Stimulated activated CD8-positive, alpha-beta memory T cell treated with anti-CD3 and anti-CD28 coated beads, Interleukin-4, amount 100 ng/mL, for 24 hours (primary cell): ENCODE measurements around the gene ABAT.
A peak's percentile ranks its signal among the peaks of the same experiment; 100 is the strongest.
"Not testable (repeated sequence)": the region's sequence is repeated elsewhere in the genome, so short reads cannot be mapped to it uniquely, and the experiment has no call there.

ENCODE experiments used
- DNase-seq: peaks from one replicate; pipeline ENCODE4 v3.0.0-alpha.2; 2020; ENCODE audit warnings: low read depth

ABAT gene

DNA sequence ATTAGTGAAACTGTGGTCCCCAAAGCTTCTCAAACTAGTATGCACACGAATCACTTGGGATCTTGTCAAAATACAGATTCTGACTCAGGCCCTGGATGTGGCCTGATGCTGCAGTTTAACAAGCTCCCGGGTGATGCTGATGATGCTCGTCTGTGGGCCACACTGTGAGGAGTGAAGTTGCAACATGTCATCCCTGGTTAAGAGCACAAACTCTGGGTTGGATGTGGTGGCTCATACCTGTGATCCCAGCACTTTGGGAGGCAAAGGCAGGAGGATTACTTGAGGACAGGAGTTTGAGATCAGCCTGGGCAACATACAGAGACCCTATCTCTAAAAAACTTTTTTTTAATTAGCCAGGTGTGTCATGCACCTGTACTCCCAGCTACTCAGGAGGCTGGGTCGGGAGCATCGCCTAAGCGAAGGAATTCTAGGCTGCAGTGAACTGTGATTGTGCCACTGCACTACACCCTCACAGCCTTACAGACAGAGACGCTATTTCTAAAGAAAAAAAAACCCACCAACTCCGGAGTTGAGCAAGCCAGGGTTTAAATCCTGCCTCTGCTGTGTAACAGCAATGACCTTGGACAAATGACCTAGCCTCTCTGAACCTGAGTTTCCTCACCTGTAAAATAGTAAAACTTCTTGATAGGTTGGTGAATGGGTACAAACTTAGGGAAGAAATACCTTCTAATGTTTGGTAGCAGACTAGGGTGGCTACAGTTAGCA is 24.4 kb upstream of the ABAT start:
- no peak for DNase-seq

DNA sequence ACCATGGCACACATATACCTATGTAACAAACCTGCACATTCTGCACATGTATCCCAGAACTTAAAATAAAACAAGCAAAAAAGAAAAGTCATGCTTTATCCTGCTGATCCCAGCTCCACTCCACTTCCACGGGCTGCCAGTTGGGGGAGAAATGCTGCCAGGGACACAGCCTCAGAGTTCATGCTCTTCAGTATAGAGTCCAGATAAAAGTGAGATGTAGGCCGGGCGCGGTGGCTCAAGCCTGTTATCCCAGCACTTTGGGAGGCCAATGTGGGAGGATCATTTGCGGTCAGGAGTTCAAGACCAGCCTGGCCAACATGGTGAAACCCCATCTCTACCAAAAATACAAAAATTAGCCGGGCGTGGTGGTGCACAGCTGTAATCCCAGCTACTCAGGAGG is 22.5 kb upstream of the ABAT start:
- not testable (repeated sequence) for DNase-seq

DNA sequence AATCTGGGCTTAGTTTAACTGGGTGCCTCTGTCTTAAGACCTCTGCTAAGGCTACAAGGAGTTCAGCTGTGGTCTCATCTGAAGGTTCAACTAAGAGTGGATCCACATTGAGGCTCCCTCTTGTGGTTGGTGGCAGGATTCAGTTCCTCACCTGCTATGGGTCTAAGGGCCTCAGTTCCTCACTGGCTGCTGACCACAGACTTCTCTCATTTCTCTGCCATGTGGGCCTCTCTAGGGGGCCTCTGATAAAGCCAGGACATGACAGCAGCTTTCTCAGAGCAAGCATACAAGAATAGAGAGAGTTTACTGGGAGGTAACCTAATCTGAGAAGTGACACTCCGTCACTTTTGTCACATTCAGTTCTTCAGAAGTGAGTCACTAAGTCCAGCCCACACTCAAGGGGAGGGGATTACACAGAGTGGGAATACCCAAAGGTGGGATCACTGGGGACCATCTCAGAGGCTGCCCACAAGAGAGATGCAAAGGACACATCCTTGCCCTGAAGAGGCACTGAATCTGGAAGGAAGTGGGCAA is 19.2 kb upstream of the ABAT start:
- no peak for DNase-seq

DNA sequence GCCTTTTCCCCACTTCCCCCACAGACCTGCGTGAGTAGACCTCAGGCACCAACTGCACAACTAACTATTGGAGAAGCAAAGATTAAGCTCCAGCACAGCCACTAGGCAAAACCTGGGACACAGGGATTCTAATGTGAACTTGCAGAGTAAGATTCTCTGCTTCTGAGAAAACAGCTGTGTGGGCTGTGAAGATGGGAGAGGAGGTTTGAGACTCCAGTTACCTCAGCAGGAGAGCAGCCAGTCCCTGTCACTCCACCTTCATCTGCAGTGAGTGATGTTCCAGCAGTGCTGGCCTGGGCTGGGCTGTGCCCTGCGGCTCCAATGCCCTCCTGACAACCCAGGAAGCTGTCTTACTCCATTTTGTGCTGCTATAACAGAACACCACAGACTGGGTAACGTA is 18.0 kb upstream of the ABAT start:
- DNase-seq: no peak

DNA sequence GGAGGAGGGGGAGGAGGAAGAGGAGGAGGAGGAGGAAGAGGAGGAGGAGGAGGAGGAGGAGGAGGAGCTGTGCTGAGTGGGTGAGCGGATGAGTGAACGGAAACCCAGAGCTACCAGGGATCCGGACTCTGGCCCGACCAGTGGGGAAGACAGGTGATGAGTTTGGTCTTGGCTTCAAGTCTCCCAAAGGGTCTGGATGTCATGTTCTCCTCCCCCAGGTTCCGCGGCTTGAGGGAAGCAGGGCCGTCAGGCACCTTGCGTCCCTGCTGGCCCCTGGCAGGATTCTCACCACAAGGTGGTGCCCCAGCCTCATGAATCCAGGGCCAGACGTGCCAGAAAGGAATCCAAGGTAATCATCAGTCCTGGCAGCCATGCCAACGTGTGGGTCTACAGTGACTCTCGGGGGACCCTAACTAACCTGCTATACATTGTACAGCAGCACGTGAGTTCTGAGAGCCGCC is 13.5 kb upstream of the ABAT start:
- DNase-seq: no peak

GRCh38 chr16:8661703-8662102 is 12.7 kb upstream of the ABAT start:
- no peak for DNase-seq

- DNase-seq: no peak
These were observed 11.0 kb upstream of the ABAT start for GRCh38 chr16:8663192-8664089.

GRCh38 chr16:8665529-8665928 is 8.9 kb upstream of the ABAT start:
- DNase-seq: no peak

DNA sequence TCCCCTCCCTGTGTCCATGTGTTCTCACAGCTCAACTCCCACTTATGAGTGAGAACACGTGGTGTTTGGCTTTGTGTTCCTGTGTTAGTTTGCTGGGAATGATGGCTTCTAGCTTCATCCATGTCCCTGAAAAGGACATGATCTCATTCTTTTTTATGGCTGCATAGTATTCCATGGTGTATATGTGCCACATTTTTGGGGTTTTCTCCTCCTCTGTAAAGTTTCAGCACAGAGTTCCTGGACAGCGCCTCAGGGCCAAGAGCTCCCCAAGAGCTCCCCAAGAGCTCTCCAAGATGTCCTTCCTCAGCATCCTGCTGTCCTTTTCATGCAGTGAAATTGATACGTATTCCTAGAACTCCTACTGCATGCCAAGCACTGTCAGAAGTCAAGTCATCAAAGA is 6.9 kb upstream of the ABAT start:
- DNase-seq: no peak

GRCh38 chr16:8668113-8668512 is 6.3 kb upstream of the ABAT start:
- DNase-seq: no peak

DNA sequence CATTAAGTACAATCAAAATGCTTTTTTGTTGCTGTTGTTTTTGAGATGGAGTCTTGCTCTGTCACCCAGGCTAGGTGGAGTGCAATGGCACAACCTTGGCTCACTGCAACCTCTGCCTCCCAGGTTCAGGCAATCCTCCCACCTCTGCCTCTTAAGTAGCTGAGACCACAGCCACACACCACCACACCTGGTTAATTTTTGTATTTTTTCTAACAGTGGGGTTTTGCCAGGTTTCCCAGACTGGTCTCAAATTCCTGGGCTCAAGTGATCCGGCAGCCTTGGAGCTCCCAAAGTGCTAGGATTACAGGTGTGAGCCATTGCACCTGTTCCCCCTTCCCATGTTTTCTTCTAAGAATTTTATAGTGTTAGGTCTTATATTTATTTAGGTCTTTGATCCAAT is 4.9 kb upstream of the ABAT start:
- DNase-seq: no peak

DNA sequence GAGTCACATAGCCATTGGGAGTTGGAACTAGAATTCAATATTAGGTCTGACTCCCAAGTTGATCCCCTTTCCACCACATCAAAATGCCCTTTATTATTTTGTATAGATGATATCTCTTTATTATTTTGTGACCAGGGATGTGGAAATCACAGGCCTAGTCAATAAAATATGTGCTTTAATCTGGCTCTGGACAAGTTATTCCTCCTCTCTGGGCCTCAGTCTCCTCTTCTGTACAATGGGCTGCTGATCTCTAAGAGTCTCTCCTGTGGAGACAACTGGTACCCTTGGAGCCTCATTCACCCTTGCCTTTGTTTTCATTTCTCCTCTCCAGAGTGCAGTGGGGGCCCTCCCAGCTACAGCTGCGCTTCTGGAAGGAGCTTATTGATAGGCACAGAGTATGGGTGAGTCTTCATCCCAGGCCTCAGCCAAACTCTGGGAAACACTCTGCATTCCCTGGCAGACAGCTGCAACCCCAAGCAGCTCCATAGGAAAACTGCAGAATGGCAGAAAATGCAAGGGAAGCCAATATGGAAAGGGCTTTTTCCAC is 4.3 kb upstream of the ABAT start:
- DNase-seq: no peak

DNA sequence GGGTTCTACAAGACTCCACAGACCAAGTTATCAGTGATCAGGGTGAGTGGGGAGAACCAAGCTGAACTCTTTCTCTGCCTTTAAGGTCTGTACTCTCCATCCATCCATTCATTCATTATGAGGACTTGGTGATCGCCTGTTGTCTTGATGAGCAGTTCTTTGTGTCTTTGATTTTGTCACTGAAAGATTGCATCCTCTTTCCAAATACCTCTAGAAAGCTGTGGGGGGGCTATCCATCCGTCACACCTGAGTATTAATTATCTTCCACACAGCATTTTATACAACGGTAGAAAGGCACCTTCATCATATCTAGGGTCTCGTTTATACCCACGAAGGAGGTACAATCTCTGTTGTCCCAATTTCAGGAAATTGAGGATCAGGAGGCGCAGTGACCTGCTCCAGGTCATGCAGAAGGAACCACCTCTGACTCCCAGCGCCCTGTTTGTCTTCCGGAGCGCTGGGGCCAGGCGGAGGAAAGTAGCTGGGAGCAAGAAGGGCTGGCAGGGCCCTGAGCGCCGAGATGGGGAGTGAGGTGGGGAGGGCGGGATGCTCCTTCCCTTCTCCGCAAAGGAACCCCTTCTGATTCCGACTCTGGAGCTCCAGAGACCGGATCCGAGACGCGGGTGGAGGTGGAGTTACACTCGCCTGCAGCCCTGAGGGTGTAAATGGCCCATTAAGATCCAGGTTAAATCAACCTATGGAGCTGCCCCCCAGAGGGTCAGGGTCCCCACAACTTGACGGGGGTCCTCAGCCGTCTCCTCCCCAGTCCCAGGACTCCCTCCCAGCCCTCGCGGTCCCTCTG is 605 bp upstream of the ABAT start:
- no peak for DNase-seq

GRCh38 chr16:8675183-8676159 is 1.1 kb downstream of the ABAT start:
- peak; percentile 33 for DNase-seq

DNA sequence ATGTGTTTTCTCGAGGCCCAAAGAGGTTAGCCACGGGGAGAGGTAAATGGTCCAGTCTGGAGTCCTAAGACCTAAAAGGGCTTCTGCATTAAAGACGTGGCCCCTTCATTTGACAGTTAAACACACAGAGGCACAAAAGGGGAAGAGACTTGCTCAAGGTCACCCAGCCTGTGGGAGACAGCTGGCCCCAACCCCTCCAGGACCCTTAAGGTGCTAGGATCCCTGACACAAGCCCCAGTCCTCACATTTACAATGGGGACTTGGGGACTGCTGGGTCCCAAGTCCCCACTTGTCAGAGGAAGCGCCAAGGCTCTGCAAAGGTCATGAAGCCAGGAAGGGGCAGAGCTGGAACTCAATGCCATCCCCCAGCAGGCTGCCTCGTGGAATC is 1.7 kb downstream of the ABAT start:
- DNase-seq: no peak

GRCh38 chr16:8676737-8677375 is 2.4 kb downstream of the ABAT start:
- no peak for DNase-seq

- no peak for DNase-seq
These were observed 3.1 kb downstream of the ABAT start for GRCh38 chr16:8677481-8677880.

DNA sequence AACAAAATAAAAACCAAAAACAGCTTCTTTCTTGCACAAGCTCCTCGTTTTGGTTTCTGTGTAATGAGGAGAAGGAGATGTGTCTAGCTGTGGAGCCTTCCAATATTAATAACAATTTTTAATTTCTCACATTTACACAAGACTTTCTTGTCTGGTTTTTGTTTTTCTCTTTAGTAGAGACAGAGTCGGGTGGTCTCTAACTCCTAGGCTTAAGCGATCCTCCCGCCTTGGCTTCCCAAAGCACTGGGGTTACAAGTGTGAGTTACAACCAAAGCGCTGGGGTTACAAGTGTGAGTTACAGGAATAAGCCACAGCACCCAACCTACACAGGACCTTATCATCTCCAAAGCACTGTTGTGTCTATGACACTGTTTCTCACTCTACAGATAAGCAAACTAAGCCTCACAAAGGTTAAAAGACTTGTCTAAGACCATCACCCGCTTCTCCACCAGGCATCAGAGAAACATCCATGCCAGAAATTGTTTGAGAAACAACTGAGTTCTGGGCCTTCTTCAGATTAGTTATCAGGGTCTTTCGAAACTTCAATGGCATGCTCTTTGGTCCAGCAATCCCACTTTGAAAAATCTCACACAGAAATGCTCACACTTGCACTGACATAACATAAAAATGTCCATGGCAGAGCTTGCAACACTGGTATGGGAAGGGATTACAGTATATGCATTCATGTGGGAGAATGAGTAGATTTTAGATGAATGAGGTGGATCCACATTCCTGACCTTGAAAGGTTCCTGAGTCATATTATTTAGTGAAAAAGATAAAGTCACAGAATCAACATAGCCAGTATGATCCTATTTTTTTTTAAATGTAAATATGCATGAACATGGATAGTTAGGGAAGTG is 3.9 kb downstream of the ABAT start:
- DNase-seq: no peak

DNA sequence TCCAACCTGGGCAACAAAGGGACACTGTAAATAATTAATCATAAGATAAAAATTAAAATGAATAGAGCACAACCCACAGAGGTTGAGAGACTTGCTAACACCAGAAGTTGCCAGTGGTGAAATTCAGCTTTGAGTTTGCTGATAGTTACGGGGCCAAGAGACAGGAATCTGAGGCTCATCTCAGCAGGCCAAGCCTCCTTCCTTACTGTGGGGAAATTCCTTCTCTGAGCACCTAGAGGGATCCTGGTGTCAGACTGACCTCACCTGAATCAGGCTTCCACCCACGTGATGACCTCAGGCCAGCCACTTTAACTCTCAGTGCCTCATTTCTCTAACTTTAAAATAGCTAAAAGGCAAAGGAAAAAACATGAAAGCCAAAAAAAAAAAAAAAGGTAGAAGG is 4.7 kb downstream of the ABAT start:
- no peak for DNase-seq
